Left kidney (tissue), 2 donors: ENCODE data around the gene TSPAN13. TPM values are rescaled to one million over a fixed set of nuclear protein-coding genes. Genes with fewer than 3 reads are reported as not detected.

Experiments used
- DNase-seq: peaks from one replicate; pipeline ENCODE4 v3.0.0-alpha.2; 2013
- polyA plus RNA-seq: library from polyadenylated mRNA; unstranded; fragments of 120-200 nt; gene quantifications from one replicate; pipeline ENCODE4 v1.2.1, GENCODE V29; 2013; ENCODE audit not compliant: insufficient read length

The TSPAN13 gene
- polyA plus RNA-seq, 1 donor, result 24.0 TPM

- DNase-seq, result no peak
These were observed 20.3 kb downstream of the TSPAN13 start for GRCh38 chr7:16773884-16774283.

GRCh38 chr7:16774294-16774693 is 20.7 kb downstream of the TSPAN13 start:
- DNase-seq, result no peak

- DNase-seq, result no peak
These were observed 21.4 kb downstream of the TSPAN13 start for GRCh38 chr7:16774986-16775385.

GRCh38 chr7:16776053-16776452 is 22.5 kb downstream of the TSPAN13 start:
- no peak for DNase-seq

- no peak for DNase-seq
These were observed 24.9 kb downstream of the TSPAN13 start for GRCh38 chr7:16778476-16778875.

GRCh38 chr7:16779051-16779450 is 25.5 kb downstream of the TSPAN13 start:
- DNase-seq, result no peak

GRCh38 chr7:16780596-16780995 is 27.0 kb downstream of the TSPAN13 start:
- no peak for DNase-seq

GRCh38 chr7:16785321-16785720 is 31.8 kb downstream of the TSPAN13 start:
- DNase-seq, result no peak

- DNase-seq, result no peak
These were observed 32.3 kb downstream of the TSPAN13 start for GRCh38 chr7:16785846-16786245.

GRCh38 chr7:16786257-16786656 is 32.7 kb downstream of the TSPAN13 start:
- DNase-seq, result no peak

- no peak for DNase-seq
These were observed 33.6 kb downstream of the TSPAN13 start for GRCh38 chr7:16787127-16787526.

- no peak for DNase-seq
These were observed 37.5 kb downstream of the TSPAN13 start for GRCh38 chr7:16791071-16791470.

GRCh38 chr7:16791905-16792698 is 38.5 kb downstream of the TSPAN13 start:
- no peak for DNase-seq

GRCh38 chr7:16794986-16795385 is 41.4 kb downstream of the TSPAN13 start:
- no peak for DNase-seq

GRCh38 chr7:16795624-16796023 is 42.1 kb downstream of the TSPAN13 start:
- DNase-seq, result no peak

GRCh38 chr7:16801111-16801542 is 47.6 kb downstream of the TSPAN13 start:
- DNase-seq, result peak; percentile 39

- DNase-seq, result no peak
These were observed 48.0 kb downstream of the TSPAN13 start for GRCh38 chr7:16801579-16801978.

GRCh38 chr7:16803125-16803524 is 49.6 kb downstream of the TSPAN13 start:
- no peak for DNase-seq

- no peak for DNase-seq
These were observed 50.5 kb downstream of the TSPAN13 start for GRCh38 chr7:16803881-16804673.

GRCh38 chr7:16804674-16805439 is 51.3 kb downstream of the TSPAN13 start, which contains the start of gene AGR2:
TSS of gene AGR2 (minus strand) at chr7:16804999. CDS start at chr7:16801796, 3,203 bp downstream.
- DNase-seq, result no peak

- DNase-seq, result no peak
These were observed 51.9 kb downstream of the TSPAN13 start for GRCh38 chr7:16805441-16805840.

GRCh38 chr7:16810112-16810511 is 56.6 kb downstream of the TSPAN13 start:
- no peak for DNase-seq
